NCI-H526 (cell line): ENCODE data around the gene TCAP.
A peak's percentile ranks its signal among the peaks of the same experiment; 100 is the strongest.

Experiments used
- DNase-seq, 2 experiments: peaks; one replicate each; lab custom pipeline; 2025; lab: John Stamatoyannopoulos, UW

TCAP gene

DNA sequence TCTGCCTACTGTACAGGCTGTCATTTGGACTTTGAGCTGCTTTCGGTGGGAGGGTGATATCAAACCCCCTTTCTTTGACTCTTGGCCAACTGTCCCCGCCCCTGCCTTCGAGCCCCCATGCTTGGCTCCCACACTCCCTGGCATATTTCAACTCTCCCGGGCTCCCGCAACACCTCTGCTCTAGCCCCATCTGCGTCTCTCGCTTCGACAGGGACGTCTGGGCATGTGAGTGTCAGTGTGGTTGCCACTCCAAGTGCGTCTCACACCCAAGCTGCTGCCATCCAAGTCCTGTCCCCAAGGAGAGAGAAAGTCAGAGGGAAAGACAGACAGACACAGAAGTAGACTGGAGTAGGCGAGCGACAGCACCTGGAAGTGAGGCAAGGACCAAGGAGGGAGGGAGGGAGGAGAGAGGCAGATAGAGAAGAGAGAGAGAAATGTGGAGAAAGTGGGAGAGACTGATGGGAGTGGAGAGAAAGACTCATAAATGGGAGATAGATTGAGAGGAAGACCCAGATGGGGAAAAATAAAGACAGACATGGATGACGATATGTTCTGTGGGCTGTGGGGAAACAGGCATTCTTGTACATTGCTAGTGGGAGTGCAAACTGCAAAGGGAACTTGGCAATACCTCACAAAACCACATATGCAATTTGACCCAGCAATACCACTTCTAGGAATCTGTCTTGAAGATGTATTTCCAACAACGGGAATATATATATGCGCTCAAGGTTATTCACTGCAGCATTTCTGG, 16.4 kb upstream of the TCAP start:
- DNase-seq = no peak

DNA sequence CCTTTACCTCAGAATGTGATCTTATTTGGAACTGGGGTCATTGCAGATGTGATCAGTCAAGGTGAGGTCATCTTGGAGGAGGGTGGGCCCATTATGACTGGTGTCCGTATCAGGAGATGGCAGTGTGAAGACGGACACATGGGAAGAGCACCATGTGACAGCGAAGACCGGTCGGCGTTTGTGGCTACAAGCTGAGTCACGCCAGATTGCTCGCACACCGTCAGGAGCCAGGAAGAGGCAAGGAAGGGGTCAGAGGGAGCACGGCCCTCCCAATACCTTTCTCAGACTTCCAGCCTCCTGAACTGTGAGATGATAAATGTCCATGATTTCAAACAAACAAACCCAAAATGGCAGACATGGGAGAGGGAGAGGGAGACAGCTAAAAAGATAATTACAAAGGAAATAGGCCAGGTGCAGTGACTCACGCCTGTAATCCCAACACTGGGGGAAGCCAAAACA, 15.0 kb upstream of the TCAP start:
- no peak for DNase-seq

GRCh38 chr17:39651923-39652586, 13.1 kb upstream of the TCAP start:
- no peak for DNase-seq

- DNase-seq = no peak
These were observed 12.4 kb upstream of the TCAP start for GRCh38 chr17:39652587-39653315.

DNA sequence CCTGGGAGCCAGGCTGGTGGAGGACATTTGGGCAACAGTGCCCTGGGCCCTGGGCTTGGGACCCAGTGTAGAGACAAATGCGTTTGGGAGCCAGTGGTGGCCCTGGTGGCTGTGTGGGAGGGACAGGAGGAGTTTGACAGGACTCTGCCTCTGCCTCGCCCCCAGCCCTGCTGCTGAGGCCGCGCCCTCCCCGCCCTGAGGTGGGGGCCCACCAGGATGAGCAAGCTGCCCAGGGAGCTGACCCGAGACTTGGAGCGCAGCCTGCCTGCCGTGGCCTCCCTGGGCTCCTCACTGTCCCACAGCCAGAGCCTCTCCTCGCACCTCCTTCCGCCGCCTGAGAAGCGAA, 11.9 kb upstream of the TCAP start:
- no peak for DNase-seq

DNA sequence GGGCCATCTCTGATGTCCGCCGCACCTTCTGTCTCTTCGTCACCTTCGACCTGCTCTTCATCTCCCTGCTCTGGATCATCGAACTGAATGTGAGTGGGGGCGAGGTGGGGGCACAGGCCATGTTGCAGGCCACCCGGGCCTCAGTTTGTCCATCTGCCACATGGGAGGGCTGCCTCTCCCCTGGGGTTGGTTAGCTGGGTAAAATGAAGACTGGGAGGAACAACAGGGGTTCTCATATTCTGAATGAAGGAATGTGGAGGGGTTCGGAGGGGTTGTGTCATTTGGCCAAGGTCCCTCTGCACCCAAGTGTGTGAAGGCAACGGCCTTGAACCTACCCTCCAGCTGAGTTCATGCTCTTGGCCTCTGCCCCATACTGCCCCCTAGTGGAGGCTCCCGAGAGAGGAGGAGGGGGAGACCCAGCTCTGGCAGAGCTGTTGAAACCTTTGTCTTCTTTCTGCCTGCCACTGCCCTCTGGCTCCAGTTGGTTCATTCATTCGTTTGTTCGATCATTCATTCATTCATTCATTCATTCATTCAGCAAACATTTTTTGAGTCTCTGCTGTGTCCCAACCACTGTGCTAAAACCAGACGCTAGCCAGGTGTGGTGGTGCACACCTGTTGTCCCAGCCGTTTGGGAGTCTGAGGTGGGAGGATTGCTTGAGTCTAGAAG, 11.4 kb upstream of the TCAP start:
- DNase-seq = peak; percentile 26 to 51

GRCh38 chr17:39655105-39655504, 10.0 kb upstream of the TCAP start:
- DNase-seq = no peak

GRCh38 chr17:39658346-39658745, 6.8 kb upstream of the TCAP start:
- DNase-seq = no peak

- no peak for DNase-seq
These were observed 6.4 kb upstream of the TCAP start for GRCh38 chr17:39658760-39659159.

GRCh38 chr17:39659279-39660010, 5.7 kb upstream of the TCAP start:
- DNase-seq = no peak

- DNase-seq = no peak
These were observed 5.2 kb upstream of the TCAP start for GRCh38 chr17:39660011-39660360.

DNA sequence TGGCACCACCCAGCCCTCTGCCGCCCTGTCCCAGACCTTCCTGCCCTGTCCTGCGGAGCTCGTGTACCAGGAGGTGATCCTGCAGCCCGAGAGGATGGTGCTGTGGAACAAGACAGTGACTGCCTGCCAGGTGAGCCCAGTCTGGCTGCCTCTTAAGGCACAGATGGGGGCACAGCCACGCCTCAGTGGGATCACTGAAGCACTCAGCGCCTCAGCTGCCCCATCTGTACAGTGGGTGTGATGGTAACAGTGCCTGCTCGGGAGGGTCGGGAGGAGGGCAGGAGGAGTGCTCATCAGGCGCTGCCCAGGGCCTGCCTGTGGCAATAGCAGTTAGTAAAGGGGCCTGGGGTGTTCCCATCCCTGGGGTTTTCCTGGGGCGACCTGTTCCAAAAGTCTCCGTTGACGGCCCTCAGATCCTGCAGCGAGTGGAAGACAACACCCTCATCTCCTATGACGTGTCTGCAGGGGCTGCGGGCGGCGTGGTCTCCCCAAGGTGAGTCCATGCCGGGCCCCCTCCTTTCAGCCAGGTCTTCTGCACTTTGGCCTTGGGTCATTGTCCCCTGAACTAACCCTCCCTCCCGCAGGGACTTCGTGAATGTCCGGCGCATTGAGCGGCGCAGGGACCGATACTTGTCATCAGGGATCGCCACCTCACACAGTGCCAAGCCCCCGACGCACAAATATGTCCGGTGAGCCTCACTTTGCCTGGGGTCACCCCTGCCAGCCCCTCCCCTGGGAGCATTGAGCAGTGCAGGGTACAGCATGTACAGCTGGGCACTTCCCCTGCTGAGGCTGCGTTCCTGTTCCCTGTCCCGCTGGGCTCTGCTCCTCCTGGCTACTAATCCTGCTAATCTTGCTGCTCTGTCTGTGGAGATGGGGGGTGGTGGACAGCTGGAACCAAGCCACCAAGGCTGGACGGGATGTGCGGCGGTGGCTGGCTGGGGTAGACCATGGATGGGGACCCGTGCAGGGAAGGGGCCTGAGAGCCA, 4.5 kb upstream of the TCAP start:
- DNase-seq = no peak

DNA sequence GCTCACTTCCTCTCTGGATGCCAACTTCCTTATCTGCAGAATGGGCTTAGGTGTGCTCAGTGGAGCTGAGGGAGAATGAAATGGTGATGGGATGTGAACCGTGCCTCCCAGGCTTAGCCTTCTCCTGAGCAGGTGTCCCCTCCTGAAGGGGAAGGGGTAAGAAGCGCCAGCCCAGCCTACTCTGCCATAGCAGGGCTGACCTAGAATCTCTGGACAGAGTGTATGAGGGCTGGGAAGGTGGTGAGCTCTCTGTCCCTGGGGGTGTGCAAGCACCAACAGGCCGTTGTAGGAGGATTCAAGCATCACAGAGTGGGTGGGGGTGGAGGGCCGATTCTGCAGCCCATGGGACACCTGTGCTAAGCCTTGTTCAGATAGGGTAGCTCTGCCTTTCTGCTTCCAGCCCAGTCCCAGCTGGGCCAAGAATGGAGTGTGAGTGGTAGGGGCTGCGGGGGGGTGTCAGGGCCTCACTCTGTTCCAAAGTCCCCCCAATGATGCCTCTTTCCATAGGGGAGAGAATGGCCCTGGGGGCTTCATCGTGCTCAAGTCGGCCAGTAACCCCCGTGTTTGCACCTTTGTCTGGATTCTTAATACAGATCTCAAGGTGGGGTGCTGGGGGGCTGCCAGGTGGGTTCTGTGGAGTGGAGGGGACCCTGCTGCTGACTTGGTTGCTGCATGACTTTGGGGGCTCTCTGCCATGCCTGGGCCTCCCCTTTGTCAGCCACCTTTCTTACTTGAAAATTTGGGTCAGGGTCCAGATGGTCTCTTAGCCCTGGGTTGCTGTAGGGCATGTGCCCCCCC, 3.2 kb upstream of the TCAP start:
- DNase-seq = no peak

GRCh38 chr17:39662551-39663339, 2.4 kb upstream of the TCAP start:
- DNase-seq = no peak

DNA sequence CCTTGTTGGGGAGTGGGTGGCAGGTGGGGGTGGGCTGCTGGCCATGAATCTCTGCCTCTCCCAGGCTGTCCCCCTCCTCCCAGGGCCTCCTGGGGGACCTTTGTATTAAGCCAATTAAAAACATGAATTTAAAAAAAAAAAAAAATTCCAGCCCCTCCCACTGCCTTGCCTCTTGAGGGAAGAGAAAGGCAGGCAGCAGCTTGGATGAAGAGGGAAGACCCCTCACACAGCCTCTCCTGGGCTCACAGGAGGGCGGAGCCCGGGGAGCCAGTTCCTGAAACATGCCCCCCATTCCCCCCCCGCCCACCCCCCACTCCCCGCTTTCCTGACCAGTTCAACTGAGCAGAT, 1.8 kb upstream of the TCAP start:
- no peak for DNase-seq

GRCh38 chr17:39663688-39664580, 1.2 kb upstream of the TCAP start:
- peak in 1 of 2 experiments; percentile 49 for DNase-seq

GRCh38 chr17:39665642-39666224, 584 bp downstream of the TCAP start:
- DNase-seq = peak in 1 of 2 experiments; percentile 55

DNA sequence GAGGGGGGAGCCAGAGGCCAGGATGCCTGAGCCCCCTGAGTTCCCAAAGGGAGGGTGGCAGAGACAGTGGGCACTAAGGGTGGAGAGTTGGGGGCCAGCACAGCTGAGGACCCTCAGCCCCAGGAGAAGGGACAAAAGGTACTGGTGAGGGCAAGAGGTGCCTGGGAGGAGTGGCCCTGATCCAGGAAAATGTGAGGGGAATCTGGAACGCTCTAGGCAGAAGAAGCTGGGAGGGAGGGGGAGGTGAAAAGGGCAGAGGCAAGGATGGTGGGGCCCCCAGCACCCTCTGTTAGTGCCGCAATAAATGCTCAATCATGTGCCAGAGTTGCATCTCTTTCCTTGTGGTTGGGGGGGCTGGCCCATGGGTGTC, 1.1 kb downstream of the TCAP start:
- peak in 1 of 2 experiments; percentile 22 for DNase-seq
